NOMO-1 treated with DMSO at 0.1 percent for 48 hours (cell line): ENCODE measurements around the gene IRF9.
"Not testable (repeated sequence)": the region's sequence is repeated elsewhere in the genome, so short reads cannot be mapped to it uniquely, and the experiment has no call there.

Experiments
- DNase-seq: peaks from one replicate; lab custom pipeline; 2025; ENCODE audit not compliant: unreplicated experiment; lab: John Stamatoyannopoulos, UW

The IRF9 gene

GRCh38 chr14:24190416-24190815 is 29.4 kb downstream of the IRF9 start:
- DNase-seq: no peak

GRCh38 chr14:24192933-24193332 is 31.9 kb downstream of the IRF9 start:
- no peak for DNase-seq

DNA sequence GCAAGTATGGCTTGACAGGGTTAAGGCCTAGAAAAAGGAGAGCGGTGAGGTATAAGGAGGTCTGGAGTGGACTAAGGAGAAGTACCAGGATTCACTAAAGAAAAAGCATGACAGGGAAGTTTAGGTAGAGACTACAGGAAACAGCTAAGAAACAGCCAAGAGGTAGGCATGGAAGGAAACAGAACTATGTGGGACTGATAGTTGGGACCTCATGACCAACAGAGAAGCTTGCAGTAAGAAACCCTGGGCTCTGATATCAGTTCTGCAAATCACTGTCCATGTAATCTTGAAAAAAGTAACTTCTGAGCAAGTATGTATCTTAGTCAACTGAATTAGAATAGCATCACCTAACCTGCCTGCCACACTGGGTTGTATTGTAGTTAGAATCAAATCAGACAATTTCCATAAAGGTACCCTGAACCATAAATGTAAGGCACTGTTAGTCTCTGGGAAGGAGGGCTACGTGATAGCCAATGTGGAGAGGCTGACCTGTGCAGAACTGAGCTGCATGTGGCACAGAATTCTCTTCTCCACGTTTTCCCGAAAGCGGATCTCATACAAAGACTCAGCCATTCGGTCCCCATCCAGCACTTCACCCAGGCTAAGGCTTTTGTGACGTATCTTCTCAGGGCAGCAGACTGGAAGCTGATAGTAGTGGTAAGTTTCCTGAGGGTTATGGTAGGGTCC is 33.3 kb downstream of the IRF9 start:
- DNase-seq: no peak

GRCh38 chr14:24194873-24195185 is 33.8 kb downstream of the IRF9 start:
- DNase-seq: no peak

- DNase-seq: peak; percentile 67
These were observed 34.4 kb downstream of the IRF9 start, which contains the start of gene TM9SF1 for GRCh38 chr14:24195186-24196070. TSS of gene TM9SF1 (minus strand) at chr14:24195441. CDS start at chr14:24195019, 422 bp downstream.

- peak; percentile 34 for DNase-seq
These were observed 35.3 kb downstream of the IRF9 start for GRCh38 chr14:24196071-24197055.

DNA sequence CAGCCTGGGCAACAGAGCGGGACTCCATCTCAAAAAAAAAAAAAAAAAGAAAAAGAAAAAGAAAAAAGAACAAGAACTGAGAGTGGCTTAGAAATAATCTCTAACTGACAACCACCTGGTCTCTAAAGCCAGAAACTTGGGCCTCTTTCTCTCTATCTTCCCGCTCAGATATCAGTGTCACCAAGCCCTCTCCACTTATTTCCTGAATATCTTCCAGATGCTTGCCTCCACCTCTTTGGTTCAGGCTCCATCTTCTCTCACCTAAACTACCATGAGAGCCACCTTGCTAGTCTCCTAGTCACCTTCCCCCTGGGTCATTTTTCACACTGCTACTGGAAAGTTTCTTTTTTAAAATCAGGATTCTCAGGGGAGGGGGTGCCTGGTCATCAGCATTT is 36.0 kb downstream of the IRF9 start:
- DNase-seq: no peak

- no peak for DNase-seq
These were observed 37.9 kb downstream of the IRF9 start for GRCh38 chr14:24198814-24199524.

DNA sequence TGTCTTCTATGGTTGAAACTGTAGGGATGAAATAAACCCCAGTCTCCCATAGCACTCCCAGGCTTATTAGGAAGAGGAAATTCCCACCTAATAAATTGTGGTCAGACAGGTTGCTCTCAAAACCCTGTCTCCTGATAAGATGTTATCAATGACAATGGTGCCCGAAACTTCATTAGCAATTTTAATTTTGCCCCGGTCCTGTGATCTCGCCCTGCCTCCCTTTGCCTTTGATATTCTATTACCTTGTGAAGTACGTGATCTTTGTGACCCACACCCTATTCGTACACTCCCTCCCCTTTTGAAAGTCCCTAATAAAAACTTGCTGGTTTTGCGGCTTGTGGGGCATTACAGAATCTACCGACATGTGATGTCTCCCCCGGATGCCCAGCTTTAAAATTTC is 41.5 kb downstream of the IRF9 start:
- DNase-seq: not testable (repeated sequence)

GRCh38 chr14:24203249-24203886 is 42.3 kb downstream of the IRF9 start:
- not testable (repeated sequence) for DNase-seq

DNA sequence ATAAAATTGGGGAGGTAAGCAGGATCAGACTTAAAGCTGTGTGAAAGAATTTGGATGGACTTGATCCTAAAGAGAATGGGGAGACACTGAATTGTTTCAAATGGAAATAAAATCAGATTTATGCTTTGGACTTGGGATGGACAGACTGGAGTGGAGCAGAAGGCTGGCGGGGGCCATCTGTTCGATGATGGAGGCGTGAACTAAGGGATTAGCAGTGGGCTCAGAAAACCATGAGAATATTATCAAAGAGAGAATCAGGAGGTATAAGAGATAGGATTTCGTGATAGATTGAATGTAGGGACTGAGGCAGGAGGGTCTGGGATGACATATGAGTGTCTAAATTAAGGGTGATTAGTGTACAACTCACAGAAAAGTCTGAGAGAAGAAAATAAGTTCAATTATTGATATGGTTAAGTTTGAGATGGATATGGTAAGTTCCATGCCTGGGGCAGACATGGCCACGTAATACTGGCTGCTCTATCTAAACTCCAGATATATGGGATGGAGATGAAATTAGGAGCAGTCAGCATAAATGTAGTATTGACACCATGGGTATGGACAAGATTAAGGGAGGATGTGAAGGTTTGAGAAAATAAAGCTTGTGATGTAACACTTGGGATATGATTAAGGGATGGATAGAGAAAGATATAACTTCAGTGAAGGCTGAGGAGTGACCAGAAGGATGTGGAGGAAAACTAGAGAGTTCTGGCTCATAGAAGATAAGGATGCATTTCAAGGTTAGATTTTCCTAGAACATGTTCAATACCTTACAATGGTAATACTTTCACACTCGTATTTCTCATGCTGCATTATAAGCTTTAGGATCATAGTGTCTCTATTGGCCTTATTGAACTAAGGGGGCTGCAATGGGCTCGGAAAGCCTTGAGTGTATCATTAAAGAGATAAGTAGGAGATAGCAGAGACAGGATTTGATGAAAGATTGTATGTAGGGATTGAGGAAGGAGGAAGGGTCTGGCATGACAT is 43.4 kb downstream of the IRF9 start:
- no peak for DNase-seq

- DNase-seq: no peak
These were observed 45.4 kb downstream of the IRF9 start for GRCh38 chr14:24206260-24207103.

DNA sequence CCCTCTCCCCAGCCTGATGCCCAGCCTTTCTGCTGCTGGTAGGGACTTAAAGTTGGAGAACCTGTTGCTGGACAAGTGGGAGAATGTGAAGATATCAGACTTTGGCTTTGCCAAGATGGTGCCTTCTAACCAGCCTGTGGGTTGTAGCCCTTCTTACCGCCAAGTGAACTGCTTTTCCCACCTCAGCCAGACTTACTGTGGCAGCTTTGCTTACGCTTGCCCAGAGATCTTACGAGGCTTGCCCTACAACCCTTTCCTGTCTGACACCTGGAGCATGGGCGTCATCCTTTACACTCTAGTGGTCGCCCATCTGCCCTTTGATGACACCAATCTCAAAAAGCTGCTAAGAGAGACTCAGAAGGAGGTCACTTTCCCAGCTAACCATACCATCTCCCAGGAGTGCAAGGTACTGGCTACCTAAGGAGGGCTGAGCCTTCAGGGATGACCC is 46.1 kb downstream of the IRF9 start:
- no peak for DNase-seq

DNA sequence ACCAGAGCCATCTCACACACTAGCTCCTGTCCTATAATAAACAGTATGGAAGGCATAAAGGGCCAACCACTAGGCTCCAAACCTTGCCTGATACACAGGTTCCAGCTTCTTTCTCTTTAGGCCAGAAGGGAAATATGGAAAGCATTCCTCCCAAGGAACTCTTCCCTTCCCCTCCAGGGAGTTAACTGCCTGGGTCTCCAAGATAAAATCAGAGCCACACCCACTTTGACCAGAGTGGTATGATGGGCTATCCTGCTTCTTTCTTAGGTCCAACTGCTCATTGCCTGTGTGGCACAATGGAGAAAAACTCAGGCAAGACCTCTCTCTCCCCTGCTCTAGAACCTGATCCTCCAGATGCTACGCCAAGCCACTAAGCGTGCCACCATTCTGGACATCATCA is 46.6 kb downstream of the IRF9 start:
- DNase-seq: no peak

DNA sequence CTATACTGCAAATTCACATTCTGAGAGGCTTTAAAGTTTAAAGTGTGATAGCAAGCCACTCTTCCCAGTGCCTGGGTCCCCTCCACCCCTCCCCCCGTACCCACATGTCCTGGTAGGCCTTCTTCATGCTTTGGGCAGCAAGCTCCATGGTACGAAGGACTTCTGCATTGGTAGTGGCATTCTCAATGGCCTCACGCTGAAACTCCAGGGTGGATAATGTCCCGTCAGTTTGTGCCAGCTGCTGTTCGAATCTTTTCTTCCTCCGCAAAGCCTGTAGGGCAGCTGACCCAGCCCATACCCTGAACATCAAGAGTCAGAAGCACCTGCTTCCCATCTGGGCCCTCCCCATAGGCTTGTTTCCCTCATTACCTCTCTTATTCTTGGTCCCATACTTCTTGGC is 50.2 kb downstream of the IRF9 start:
- DNase-seq: no peak

DNA sequence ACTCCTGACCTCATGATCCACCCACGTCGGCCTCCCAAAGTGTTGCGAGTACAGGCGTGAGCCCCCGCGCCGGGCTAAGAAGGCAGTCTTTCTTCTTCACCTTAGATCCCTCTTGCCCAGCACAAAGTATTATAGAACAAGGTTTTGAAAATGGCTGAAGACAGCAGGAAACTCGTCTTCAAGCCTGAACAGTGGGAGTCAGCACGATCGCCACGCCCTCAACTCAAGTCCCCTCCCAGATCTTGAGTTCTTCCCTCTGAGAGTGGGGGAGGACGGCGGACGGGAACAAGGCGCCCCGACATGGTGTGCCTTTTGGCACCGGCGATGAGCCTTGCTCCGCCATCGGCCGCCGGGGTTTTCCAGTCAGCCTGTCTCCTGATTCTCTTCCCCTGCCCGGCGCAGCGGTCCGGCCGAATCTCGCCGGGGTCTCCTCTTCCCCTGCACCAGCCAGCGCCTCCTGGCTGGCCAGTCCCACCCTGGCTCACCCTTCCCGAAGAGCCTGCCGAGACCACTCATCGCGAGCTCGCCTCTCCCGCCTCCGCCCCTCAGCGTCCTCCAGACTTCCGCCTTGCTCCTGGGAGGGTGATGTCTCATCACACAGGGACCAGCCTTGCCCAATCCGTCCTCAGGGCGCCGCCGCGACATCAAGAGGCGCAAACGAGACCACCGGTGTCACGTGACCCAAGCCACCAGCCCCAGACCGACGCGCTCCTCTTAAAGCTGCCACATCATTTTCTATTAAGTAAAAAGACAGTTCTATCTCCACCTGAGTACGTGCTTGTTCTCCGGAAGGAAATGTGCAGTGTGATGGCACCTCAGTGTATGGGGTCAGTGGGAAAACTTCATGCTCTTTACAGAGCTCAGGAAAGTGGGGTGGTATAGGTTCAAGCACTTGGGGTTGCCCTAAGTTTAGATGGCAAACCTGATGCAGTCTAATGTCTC is 52.1 kb downstream of the IRF9 start, which contains the start of gene CHMP4A:
CHMP4A (minus strand) TSS at position 565 of the 942 bp plus-strand sequence; CDS start at position 516, 49 bp downstream.
- DNase-seq: peak; percentile 98
